HG03342 (cell line): Measurements from ENCODE around the gene KDR.

Experiments used
- ATAC-seq: cut with Tn5 transposase; IDR thresholded peaks from one replicate; pipeline ENCODE4 v1.9.1; 2021; ENCODE audit warnings: mild to moderate bottlenecking, moderate library complexity; ENCODE audit not compliant: unreplicated experiment

KDR gene

DNA sequence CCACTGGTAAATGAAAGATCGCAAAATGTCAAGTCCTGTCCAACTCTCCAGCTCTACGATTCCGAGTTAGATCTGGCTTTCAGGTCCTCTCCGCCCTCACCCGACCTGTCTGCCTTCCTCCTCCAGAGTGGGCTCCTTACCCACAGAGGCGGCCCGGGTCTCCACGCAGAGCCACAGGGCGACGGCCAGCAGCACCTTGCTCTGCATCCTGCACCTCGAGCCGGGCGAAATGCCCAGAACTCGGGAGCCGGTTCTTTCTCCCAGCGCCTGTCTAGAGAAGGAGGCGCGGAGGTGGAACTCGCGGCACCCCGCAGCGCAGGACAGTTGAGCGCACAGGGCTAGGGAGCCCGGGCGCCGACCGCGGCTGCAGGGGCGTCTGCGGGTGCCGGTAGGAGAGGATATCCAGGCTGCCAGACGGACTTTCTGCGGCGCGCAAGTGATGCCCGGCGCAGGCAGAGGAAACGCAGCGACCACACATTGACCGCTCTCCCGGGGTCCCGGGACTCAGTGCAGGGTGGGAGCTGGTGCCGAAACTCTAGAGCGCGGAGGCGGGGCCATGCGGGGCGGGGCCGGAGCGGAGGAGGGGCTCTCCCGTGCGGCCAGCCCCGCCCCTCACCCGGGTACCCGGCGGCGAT lies at the start of gene KDR:
TSS of gene KDR (minus strand) at position 509 of the 635 bp plus-strand sequence. CDS start at position 207, 302 bp downstream.
- no peak for ATAC-seq

DNA sequence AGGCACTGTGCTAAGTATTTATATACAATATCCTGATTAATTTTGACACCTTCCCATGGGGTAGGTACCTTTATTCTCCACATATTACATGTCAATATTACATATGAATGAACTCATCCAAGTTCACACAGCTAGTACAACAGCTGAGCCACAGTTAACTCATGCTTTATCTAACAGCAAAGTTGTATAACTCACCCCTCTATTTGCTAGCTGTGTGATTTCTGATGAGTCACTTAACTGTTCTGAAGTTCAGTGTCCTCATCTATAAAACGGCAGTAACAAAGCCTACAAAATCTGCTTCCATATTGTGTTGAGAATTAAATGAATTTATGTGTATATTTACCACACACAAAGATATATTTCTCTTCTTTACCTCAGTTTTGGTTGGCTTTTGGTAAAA lies 48.2 kb upstream of the KDR start:
- no peak for ATAC-seq

DNA sequence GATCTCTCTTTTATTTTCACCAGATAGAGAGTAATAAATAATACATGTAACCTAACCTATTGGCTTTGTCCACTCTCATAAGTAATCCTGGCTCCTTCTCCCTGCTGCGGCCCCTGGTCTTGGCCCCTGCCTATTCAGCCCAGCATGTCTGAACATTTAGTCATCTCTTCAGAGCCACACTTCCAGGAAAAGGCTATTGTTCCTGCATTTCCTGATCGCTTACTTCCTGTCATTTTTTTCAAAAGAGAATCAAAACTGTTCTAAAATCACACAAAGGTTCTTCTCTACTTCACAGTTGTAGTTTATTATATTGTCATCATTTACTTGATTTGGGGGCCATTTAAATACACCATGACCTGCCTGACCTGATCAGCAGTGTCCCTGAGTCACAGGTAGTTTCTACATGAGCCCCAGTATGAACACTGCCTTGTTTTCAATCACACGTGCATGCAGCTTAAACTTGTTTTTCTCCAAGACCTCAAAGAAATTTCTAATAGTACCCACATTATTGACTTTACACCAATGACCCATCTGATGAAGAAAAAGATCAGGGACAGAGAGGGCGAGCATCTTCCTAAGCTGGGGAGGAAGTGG lies 47.4 kb upstream of the KDR start:
- no peak for ATAC-seq

DNA sequence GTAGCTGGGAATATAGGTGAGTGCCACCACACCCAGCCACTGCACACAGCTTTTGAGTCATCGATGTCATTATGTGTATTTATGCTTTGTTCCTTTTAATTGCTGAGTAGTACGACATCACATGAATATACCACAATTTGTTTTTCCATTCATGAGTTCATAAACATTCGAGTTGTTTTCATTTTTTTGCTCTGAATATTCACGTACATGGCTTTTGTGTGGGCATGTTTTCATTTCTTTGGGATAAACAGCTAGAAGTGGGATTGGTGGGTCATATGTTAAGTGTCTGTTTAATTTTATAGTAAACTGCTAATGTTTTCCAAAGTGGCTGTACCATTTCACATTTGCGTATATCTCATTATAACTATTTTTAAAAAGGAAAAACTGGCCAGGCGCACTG lies 45.1 kb upstream of the KDR start:
- no peak for ATAC-seq

DNA sequence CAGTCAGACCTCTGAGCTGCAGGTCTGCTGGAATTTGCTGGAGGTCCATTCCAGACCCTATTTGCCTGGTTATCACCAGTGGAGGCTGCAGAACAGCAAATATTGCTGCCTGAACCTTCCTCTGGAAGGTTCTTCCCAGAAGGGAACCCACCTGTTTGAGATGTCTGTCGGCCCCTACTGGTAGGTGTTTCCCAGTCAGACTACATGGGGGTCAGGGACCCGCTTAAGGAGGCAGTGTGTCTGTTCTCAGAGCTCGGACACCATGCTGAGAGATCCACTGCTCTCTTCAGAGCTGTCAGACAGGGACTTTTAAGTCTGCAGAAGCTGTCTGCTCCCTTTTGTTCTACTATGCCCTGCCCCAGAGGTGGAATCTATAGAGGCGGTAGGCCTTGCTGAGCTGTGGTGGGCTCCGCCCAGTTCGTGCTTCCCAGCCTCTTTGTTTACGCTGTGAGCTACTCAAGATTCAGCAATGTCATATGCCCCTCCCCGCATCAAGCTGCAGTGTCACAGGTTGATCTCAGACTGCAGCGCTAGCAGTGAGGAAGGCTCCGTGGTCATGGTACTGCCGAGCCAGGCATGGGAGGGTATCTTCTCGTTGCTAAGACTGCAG lies 44.1 kb upstream of the KDR start:
- no peak for ATAC-seq

DNA sequence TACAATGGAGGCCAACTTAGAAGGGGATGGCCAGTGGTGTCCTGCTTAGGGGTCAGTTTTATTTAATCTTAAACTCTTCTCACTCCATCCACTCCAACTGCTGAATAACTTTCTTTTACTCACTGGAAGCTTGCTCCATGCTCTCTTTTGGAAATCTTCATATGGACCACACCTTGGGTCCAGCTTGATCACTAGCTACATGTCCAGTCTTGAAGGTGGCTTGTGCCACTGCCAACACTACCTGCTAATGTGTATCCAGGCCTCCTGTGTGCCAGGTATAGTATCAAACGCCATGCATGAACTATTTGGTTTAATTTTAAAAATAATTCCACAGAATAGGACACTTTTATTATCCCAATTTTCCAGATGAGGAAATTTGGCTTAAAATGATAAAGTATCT lies 37.0 kb upstream of the KDR start:
- no peak for ATAC-seq

DNA sequence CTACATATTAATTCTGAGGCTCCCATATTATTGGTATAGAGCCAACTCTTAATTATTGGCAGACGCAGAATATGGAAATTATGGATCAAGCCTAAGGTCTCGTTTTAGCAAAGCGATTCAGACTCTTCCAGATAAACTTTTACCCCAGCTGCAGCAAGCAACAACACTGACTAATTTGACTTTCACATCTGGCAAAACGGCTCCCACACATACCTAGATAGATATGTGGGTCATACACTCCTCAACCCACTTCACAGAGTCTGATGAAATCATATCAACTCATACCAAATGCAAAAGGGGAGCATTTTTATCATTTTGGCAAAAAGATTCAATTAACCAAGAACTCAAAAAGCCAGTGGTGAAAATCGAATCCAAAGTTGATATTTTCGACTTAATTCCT lies 36.3 kb upstream of the KDR start:
- no peak for ATAC-seq

DNA sequence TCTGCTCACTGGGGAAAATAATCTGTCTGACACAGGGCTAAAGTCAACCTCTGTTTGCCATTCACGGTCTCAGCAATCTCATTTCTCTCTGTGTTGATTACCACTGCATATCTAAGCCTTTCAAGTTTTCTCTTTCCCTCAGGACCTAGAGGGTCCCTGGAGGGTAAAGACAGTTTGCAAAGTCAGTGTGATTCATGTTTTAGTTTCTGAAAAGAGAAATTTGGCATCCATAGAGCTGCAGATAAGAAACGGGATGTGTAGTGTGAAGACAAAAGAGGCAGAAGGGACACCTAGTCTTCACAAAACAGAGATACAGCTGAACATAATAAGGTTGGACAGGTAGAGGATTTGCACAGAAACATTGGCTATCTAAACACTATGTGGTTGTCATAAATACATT lies 34.5 kb upstream of the KDR start:
- ATAC-seq: no peak

DNA sequence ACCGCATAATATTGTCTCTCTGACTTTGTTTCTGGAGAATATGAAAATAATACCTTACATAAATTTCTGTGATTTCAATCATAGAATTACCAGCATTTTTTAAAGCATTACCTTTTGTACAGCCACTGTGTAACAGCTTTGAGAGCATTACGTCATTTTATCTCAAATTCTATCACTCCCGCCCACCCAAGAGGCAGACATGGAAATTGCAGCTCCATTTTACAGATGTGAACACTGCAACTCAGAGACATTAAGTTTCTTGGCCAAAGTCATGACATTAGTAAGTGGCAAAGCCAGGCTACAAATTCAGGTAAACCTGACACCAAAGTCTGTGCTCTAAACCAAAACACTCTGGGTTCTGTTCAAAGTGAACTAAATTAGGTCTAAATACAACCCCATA lies 33.6 kb upstream of the KDR start:
- ATAC-seq: no peak

DNA sequence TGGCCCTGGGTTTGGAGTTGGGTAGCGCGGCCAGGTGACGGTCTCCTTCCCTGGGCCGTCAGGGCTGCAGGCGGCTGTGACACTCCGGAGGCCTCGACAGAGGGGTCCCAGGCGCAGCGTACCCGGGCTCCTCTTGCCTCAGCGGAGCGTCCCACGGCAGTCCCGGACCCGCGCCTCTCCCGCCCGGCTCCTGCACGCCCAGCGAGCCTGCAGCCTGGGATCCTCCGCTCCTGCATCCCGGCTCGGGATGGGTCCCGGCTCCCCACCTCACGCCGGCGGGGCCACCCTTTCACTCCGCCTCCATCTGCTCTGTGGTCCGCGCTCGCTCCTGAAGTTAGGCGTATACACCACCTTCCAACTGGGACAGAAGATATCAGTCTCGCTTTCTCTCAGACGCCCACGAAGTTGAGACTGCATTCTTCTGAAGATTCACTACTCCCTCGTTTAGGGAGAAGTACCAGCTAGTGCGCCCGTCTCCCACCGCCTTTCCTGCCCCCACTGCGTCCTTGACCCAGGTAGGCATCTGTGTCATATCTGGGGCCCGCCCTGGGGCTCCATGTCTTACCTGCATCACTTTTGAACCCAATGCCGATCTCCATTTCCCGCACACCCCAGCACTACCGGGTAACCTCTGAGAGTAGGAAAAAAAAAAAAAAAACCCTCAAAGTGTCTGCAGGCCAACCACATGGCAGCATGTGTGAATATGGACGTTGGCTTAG lies 32.3 kb upstream of the KDR start:
- no peak for ATAC-seq

DNA sequence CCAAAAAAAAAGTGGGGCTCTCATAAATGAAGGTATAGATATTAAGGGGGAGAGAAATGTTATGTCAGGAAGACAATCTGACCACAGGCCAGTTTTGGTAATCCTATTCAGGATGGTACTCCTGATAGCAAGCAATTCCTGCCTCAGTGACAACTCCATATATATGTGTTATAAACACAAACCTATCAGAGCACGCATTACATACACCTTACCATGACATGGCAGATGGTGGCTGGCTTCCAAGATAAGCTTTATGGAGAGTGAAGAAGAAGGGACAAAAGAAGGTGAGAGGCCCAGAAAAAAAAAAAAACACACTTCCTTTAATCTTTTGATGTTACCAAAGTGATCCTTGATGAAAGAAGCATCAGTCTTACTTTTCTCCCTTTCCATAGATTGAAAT lies 29.5 kb upstream of the KDR start:
- no peak for ATAC-seq

DNA sequence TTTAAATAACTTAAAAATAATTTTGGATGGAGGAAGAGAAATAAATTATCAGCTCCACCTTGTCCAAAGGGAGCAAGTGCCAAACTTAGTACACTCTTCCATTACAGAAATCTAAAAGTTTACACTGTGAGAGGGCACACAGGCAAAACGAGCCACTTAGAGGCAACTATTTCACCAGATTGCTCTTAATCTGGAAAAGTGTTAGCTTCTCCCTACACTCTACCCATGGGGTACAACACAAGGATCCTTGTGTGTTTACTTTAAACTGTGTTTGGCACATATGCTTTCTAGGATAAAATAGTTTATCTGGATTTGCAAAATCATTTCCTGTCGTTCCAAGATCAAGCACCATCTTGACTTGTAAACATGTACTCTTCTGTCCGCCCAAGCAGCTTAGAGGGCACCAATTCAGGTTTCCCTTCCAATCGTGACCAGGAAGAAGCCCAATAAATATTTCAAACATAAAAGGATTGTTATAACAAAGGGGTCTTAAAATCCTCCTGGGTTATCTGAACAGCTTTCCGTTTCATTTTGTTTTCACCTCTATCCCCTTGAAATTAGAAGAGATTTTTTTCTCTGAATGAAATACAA lies 29.0 kb upstream of the KDR start:
- ATAC-seq: no peak

DNA sequence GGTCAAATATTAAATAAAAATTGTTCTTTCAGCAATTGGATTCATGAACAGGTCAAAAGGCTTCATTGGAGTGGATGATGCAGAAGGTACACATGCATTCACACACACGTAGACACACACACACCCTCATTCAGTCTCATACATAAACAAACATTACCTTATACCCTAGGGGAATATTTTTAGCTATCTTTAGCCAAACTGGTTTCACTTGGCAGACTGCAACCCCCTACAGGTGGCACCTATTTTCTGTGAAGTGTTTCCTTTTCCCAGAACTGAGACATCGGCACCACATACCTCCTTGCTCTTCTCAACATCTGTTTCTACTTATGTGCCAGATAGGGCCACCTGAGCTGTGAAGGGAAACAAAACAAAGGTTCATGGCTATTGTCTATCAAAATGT lies 18.5 kb upstream of the KDR start:
- no peak for ATAC-seq

DNA sequence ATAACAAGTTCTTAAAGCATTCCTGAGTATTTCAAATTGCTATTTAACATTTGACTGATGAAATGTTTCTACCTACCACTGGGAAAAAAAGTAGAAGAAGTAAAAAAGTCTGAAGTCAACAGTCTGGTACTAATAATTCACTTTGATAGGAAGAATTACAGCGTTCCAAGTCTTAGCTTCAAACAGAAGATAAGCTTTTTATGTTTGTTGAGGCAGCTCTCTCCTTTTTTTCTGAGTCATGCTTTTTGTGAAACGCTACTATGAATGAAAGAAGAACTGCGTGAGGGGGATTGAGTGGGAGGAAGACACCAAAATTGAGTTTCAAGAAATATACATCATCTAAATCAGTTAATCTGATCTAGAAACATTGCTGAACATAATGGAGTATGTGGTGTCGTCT lies 13.0 kb upstream of the KDR start:
- ATAC-seq: no peak

DNA sequence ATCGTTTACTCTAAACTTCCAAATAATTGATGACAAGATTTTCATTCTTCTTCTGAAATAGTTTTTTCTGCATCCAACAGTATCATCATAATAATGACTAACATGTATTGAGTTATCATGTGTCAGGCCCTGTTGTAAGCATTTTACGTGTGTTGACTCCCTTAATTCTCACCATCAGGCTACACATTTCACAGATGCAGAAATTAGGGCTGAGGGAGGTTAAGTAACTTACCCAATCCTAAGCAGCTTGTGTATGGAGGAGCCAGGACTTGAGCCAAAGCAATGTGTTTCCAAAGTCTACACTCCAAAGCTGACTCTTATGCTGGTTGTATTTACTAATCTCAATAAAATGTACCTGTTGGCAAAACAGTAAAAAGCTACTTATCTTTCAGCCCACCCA lies 11.2 kb upstream of the KDR start:
- ATAC-seq: no peak

DNA sequence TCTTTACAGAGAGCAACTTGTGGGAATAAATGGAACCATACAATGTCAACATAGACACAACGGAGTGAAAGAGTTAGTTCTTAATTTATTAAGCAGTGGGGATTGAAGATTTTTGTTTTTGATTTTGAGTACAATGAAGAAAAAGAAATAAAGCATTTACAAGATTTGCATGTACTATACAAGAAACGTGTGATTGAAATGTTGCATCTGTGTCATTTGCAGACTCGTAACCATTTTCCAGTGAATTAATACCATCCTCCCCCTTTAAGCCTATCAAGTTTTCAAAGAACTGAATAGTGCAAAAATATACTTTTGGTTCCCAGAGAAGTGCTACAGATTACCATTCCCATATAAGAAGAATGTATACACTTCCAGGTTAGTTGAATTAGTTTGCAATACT lies 8.6 kb upstream of the KDR start:
- ATAC-seq: no peak

DNA sequence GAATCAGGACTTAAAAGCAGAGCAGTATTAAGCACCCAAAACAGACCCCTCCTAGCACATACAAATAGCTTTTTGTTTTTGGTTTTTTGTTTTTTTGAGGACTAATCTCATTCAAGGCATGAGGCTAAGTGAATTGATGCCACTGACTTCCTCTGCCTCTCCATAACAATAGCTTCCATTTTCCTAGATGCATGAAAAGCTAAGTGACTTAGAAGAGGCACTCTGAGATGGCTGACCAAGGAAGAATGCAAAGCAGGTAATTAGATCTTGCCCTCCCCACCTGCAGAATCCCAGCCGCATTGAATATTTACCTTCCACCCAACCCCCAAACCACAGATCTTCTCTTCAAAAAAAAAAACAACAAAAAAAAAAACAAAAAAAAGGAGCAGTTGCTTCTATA lies 7.4 kb upstream of the KDR start:
- ATAC-seq: no peak

DNA sequence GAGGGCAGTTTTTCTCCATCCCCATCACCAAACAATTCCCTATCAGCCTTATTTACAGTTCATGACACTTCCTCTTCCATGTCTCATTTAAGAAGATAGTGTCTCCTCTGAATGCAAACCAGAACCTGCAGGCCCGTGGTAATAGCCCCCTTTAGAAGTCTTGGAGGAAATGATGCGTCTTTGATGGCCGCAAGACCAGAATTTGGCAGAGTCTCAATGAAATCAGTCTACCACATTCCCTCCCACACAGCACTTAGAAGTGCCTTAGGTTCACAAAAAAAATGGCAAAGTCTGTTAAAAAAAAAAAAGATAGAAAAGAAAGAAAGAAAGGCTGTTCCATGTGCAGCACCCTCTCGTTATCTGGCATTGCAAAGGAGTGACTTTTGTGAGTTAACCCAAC lies 2.1 kb upstream of the KDR start:
- ATAC-seq: no peak

DNA sequence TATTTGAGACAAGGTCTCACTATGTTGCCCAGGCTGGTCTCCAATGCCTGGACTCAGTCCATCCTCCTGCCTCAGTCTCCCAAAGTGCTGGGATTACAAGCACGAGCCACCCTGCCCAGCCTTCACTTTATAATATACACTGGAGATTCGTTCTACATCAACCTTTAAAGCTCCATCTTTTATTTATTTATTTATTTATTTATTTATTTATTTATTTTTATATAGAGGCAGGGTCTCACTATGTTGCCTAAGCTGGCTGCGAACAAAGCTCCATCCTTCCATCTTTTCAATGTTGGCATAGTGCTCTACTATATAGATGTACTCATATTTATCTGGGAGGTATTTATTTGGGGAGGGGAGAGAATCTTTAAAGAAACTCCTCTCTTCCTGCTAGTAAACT lies 1.7 kb upstream of the KDR start:
- ATAC-seq: no peak

DNA sequence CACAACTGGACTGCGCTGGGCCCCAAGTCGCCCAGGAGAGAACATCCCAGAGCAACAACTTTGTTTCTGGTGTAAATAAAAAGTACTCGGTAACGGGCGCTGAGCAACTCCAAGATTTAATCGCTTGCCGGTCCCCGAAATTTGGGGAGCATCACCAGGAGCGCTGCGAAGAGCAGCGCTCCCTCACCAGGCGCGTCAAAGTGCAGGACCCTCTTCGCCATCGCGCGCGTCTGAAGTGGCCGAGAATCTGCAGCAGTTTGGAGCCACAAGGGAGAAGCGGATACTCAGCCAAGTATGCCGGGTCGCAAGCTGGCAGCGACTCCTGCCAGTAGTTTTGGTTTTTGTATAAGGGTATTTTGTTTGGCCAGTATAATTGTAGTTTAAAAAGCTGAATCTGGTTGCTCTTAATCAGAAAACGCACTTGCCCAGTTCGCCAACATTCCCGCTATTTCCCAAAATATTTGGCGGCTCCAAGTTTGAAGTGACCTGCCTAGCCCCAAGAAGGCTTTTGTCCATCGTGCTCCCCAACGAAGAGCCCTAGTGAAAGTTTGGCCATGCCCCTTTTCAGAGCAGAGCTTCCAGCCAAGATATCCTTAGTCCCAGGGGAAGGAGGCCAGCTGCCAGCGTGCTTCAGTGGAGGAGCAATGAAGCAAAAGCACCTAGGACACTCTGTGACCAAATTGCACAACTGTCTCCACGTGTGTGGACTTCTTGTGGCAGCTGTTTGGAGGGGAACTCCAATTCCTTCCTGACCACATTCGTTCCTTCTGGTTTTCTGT lies 557 bp upstream of the KDR start:
- ATAC-seq: no peak
